Progenitor cell of endocrine pancreas (in vitro differentiated cells): Measurements from ENCODE around the gene USH1C. TPM values are rescaled to one million over a fixed set of nuclear protein-coding genes. Genes with fewer than 3 reads are reported as not detected.

Source experiments
- DNase-seq: peaks from one replicate; pipeline ENCODE4 v3.0.0; 2021; ENCODE audit warnings: low spot score; ENCODE audit not compliant: unreplicated experiment
- H3K27ac Mint-ChIP-seq: 2 replicates; pipeline ENCODE4 v1.8.0; 2021; ENCODE audit warnings: mild to moderate bottlenecking, moderate library complexity, mixed read lengths
- H3K27me3 Mint-ChIP-seq: 2 replicates; pipeline ENCODE4 v1.8.0; 2021; ENCODE audit warnings: mixed read lengths
- H3K36me3 Mint-ChIP-seq: 2 replicates; pipeline ENCODE4 v1.8.0; 2022; ENCODE audit warnings: mixed read lengths; ENCODE audit not compliant: insufficient read depth
- H3K4me1 Mint-ChIP-seq: 2 replicates; pipeline ENCODE4 v1.8.0; 2021; ENCODE audit warnings: low read depth, mixed read lengths
- H3K4me3 Mint-ChIP-seq: 2 replicates; pipeline ENCODE4 v1.8.0; 2021; ENCODE audit warnings: low read depth, mild to moderate bottlenecking, moderate library complexity, mixed read lengths
- H3K9me3 Mint-ChIP-seq: 2 replicates; pipeline ENCODE4 v1.8.0; 2021; ENCODE audit warnings: low read depth, mixed read lengths
- total RNA-seq: library from RNA; stranded (reverse); gene quantifications from 2 replicates; pipeline ENCODE4 v1.2.1, GENCODE V29; 2021
- TF ChIP-seq, protein P1 (sequence below): fragments of 200-600 bp; sonication (generic); IDR thresholded peaks from one replicate; pipeline ENCODE4 v1.5.0; 2021; ENCODE audit warnings: antibody characterized with exemption, mild to moderate bottlenecking; ENCODE audit not compliant: unreplicated experiment

USH1C gene
- total RNA-seq, 1 donor from 2014 or later: 15.8 TPM

DNA sequence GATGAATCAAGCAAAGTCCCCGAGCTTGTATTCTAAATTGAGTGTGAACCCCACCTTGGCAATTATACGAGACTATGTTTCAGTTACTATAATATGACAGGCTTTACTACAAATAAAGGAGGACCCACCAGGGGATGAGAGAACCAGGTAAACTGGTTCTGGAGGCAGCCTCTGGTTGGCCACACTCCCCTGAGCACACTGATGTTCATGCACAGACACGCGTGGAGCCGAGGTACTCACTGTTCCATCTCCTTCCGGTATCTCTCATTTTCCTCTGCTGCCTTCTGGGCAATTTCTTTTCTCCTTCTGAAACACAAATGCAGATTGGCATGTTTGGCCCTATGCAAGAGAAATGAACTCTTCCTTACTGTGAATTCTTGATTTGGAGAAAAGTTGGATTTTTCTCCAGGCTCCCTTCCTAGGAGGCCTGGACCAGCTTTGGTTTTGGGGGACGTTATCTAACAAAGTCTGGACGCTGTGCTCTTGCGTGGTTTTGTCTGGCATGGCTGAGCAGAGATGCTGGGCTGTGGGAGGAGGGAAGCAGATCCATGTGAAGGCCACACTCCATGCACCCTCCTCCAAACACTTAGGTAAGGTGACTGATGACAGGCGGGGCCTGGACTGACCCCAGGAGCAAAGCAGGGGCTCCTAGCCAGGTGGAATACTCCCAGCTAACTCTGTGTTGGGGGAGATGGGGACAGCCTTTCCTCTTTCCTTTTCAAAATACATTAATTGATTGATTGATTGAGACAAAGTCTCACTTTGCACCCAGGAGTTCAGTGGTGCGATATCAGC lies 22.9 kb downstream of the USH1C start:
- Mint-ChIP-seq H3K4me1 (peaks cover 3% of the 10 kb centered on the region), H3K36me3 (peaks cover 2% of the 10 kb centered on the region), H3K27ac (no peak overlapping the region), H3K27me3 (peaks cover 6% of the 10 kb centered on the region), H3K4me3 (no peak overlapping the region), H3K9me3 (no peaks in the 10 kb centered on the region)
- DNase-seq: no peak
- TF ChIP-seq, protein P1, sequence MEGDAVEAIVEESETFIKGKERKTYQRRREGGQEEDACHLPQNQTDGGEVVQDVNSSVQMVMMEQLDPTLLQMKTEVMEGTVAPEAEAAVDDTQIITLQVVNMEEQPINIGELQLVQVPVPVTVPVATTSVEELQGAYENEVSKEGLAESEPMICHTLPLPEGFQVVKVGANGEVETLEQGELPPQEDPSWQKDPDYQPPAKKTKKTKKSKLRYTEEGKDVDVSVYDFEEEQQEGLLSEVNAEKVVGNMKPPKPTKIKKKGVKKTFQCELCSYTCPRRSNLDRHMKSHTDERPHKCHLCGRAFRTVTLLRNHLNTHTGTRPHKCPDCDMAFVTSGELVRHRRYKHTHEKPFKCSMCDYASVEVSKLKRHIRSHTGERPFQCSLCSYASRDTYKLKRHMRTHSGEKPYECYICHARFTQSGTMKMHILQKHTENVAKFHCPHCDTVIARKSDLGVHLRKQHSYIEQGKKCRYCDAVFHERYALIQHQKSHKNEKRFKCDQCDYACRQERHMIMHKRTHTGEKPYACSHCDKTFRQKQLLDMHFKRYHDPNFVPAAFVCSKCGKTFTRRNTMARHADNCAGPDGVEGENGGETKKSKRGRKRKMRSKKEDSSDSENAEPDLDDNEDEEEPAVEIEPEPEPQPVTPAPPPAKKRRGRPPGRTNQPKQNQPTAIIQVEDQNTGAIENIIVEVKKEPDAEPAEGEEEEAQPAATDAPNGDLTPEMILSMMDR: no peak

DNA sequence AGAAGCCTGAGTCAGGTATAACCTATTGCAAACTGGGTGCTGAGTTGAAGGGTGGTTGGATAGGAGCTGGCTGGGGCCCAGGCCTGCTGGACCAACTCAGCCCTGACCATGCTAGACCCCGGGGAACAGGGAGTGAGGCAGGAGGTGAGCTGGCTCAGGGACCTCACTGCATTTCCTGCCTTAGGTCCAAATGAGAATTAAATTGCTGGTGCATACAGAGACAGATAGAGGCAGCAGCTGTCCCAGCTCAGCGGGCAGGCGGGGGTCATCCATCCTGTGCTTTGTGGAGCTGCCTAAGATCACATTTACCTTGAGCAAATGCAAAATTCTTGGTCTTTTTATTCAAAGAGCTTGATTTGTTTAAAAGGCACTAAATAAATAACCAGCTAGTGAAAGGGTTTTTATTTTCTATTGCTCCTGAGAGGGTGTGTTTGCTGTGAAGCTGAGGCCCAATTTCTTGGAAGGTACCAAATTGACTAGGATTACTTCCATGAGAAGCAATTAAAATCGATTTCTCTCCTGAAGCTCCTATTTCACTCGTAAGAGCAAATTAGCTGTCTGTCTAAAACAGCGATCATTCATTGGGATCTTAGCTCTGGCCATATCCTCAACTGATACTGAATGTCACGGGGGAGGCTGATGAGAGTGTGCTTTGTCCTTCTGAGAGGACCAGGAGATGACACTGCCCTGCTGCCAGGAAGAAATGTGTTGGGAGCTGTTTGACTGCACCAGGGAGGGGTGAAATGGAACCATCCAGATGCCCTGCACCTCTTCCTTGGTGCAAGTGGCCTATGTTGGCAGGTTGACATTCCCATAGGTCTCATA lies 24.9 kb downstream of the USH1C start:
- Mint-ChIP-seq H3K4me1 (peaks cover 3% of the 10 kb centered on the region), H3K9me3 (no peaks in the 10 kb centered on the region), H3K27me3 (peaks cover 10% of the 10 kb centered on the region), H3K36me3 (peaks cover 4% of the 10 kb centered on the region), H3K4me3 (no peak overlapping the region), H3K27ac (no peak overlapping the region)
- no peak for DNase-seq
- TF ChIP-seq, protein P1: no peak

DNA sequence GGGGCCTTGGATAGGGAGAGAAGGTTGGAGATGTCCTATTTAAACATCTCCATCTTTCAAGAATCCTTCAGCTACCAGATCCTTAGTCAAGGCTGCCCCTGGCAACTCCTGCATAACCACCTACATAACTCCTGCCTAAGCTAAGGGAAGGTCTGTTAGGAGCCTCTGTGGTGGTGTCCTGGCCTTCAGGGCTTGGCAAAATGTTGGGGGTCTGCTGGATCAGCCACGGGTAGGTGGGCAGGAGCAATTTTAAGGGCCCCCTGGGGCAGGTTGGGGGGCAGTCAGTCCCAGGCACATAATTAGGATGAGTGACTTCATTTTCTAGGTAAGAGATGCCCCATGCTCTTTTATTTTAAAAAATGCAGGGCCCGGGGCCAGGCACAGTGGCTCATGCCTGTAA lies 25.9 kb downstream of the USH1C start:
- H3K36me3 Mint-ChIP-seq: peaks cover 4% of the 10 kb centered on the region
- H3K4me3 Mint-ChIP-seq: no peak overlapping the region
- H3K27ac Mint-ChIP-seq: no peak overlapping the region
- H3K27me3 Mint-ChIP-seq: peaks cover 13% of the 10 kb centered on the region
- no peaks in the 10 kb centered on the region for H3K9me3 Mint-ChIP-seq
- TF ChIP-seq, protein P1: no peak
- peaks cover 3% of the 10 kb centered on the region for H3K4me1 Mint-ChIP-seq
- no peak for DNase-seq

DNA sequence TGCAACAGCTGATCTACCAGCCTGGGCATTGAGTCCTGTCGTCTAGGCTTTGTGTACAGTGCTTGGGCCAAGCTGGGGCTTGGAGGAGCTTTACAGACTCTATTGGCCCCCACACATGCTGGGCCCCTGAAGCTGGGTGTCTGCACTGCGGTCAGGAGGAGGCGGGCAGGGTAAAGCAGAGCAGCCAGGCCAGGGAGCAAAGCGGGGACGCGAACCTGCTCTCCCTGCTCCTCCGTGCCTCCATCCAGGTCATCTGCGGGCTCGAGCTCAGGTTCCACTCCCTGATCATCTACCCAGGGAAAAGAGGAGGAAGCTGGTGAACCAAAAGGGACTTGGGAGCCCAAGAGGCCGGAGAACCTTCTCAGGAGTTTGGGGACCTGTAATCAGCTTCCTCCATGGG lies 27.0 kb downstream of the USH1C start:
- no peaks in the 10 kb centered on the region for H3K9me3 Mint-ChIP-seq

More for the DNA sequence above, 27.0 kb downstream of the USH1C start:
- Mint-ChIP-seq H3K4me3 (no peak overlapping the region), H3K27ac (no peak overlapping the region), H3K36me3 (peaks cover 4% of the 10 kb centered on the region), H3K27me3 (peaks cover 17% of the 10 kb centered on the region), H3K4me1 (peaks cover 3% of the 10 kb centered on the region)
- DNase-seq: no peak
- TF ChIP-seq, protein P1: no peak
